HFFc6 (cell line): ENCODE data around the gene SWI5. TPM values are rescaled to one million over a fixed set of nuclear protein-coding genes. Genes with fewer than 3 reads are reported as not detected.

Source experiments
- DNase-seq: peaks from one replicate; pipeline ENCODE4 v3.0.0-alpha.2; 2018
- H3K27ac Mint-ChIP-seq: 2 replicates; pipeline ENCODE4 v1.8.0; 2020; ENCODE audit warnings: mild to moderate bottlenecking, mixed read lengths
- H3K27me3 Mint-ChIP-seq: 2 replicates; pipeline ENCODE4 v1.8.0; 2021; ENCODE audit warnings: mild to moderate bottlenecking, moderate library complexity, mixed read lengths; ENCODE audit not compliant: insufficient read depth
- H3K36me3 Mint-ChIP-seq: 2 replicates; pipeline ENCODE4 v1.8.0; 2021; ENCODE audit warnings: low read depth, mixed read lengths
- H3K4me1 Mint-ChIP-seq: 2 replicates; pipeline ENCODE4 v1.8.0; 2020; ENCODE audit warnings: low read depth, mixed read lengths
- H3K4me3 Mint-ChIP-seq: 2 replicates; pipeline ENCODE4 v1.8.0; 2020; ENCODE audit warnings: mild to moderate bottlenecking, moderate library complexity, mixed read lengths
- H3K9me3 Mint-ChIP-seq: 2 replicates; pipeline ENCODE4 v1.8.0; 2020; ENCODE audit warnings: mild to moderate bottlenecking, mixed read lengths
- total RNA-seq, 6 experiments: library from RNA; stranded (reverse); fragmentation: NEBNext Ultra II Directional; extraction: Animal tissue kit (Norgen Biotek cat#: 25700); gene quantifications; 2 replicates in 1 of 6; 3 replicates in 5 of 6; pipeline ENCODE4 v1.2.3, GENCODE V29; 2021
- TF ChIP-seq, protein P1 (sequence below): fragments of 200-600 bp; sonication (generic); IDR thresholded peaks from 2 replicates; pipeline ENCODE4 v1.5.0; 2021; ENCODE audit warnings: antibody characterized with exemption, mild to moderate bottlenecking

The SWI5 gene
- total RNA-seq, 6 experiments from 2014 or later: 40.7 to 46.7 (median 41.9) TPM

DNA sequence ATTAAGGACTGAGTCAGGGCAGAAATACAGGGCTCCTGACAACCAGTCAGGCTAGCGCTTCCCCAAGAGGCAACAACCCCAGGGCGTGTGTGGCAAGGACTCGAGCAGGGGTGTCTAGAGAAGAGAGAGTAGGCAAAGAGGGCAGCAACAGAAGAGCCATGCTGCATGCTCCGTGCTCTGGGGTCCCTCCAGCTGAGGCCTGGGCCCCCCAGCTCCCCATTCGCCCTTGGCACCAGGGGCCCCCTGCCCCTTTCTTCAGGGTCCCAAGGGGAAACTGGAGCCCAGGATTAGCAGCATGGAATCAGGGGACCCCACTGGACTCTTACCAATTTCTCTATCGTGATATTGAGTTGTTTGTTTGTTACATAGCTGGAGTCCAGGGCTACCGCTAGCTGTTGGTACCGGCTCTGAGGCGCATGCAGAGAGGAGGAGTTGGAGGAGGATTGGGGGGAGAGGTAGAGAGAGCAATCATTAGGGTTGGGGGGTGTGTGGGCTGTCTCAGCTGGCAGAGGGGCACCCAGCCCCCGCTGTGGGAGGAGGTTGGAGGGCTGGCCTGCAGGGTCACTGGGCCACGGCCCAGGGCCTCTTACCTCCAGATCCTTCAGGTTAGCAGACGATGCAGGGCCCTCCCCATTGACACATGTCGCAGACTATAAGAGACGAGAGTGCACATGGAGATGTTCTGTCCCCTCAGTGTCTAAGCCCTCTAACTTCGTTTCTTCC, 9.0 kb upstream of the SWI5 start:
- peaks cover 44% of the 10 kb centered on the region for H3K36me3 Mint-ChIP-seq
- DNase-seq: no peak
- no peak overlapping the region for H3K4me3 Mint-ChIP-seq
- TF ChIP-seq, protein P1, sequence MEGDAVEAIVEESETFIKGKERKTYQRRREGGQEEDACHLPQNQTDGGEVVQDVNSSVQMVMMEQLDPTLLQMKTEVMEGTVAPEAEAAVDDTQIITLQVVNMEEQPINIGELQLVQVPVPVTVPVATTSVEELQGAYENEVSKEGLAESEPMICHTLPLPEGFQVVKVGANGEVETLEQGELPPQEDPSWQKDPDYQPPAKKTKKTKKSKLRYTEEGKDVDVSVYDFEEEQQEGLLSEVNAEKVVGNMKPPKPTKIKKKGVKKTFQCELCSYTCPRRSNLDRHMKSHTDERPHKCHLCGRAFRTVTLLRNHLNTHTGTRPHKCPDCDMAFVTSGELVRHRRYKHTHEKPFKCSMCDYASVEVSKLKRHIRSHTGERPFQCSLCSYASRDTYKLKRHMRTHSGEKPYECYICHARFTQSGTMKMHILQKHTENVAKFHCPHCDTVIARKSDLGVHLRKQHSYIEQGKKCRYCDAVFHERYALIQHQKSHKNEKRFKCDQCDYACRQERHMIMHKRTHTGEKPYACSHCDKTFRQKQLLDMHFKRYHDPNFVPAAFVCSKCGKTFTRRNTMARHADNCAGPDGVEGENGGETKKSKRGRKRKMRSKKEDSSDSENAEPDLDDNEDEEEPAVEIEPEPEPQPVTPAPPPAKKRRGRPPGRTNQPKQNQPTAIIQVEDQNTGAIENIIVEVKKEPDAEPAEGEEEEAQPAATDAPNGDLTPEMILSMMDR: no peak
- no peaks in the 10 kb centered on the region for H3K9me3 Mint-ChIP-seq
- no peak overlapping the region for H3K27ac Mint-ChIP-seq
- no peaks in the 10 kb centered on the region for H3K4me1 Mint-ChIP-seq
- peaks cover 11% of the 10 kb centered on the region for H3K27me3 Mint-ChIP-seq

GRCh38 chr9:128271112-128271511, 5.0 kb upstream of the SWI5 start:
- TF ChIP-seq, protein P1: no peak
- Mint-ChIP-seq H3K4me1 (peaks cover 18% of the 10 kb centered on the region), H3K36me3 (peaks cover 36% of the 10 kb centered on the region), H3K27me3 (peaks cover 8% of the 10 kb centered on the region), H3K4me3 (no peak overlapping the region), H3K27ac (no peak overlapping the region), H3K9me3 (no peaks in the 10 kb centered on the region)
- no peak for DNase-seq

GRCh38 chr9:128271512-128271911, 4.6 kb upstream of the SWI5 start:
- no peak for DNase-seq
- Mint-ChIP-seq H3K4me1 (peaks cover 18% of the 10 kb centered on the region), H3K27me3 (peaks cover 10% of the 10 kb centered on the region), H3K4me3 (no peak overlapping the region), H3K36me3 (peaks cover 32% of the 10 kb centered on the region), H3K27ac (peak overlapping the region; percentile 45; the same call in 1 of the 2 replicates), H3K9me3 (no peaks in the 10 kb centered on the region)
- TF ChIP-seq, protein P1: no peak

DNA sequence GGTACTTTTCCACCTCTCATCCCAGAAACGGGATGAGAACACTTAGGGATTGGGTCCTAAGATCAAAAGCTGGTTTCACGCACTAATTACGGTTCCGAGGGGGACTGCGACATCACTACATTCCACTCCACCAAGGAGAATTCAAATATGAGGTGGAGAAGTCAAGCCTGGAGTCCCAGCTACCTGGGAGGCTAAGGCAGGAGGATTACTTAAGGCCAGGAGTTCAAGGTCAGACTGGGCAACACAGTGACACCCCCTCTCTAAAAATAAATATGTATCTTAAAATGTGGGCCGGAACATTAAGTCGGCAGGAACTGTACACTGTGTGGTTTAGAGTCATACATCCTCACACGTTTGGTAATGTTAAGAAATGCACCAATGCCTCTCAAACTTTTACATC, 1.8 kb upstream of the SWI5 start:
- H3K4me3 Mint-ChIP-seq: peak overlapping the region; percentile 99
- peak overlapping the region; percentile 58 for H3K27ac Mint-ChIP-seq
- no peaks in the 10 kb centered on the region for H3K9me3 Mint-ChIP-seq
- TF ChIP-seq, protein P1: no peak
- peaks cover 12% of the 10 kb centered on the region for H3K27me3 Mint-ChIP-seq
- H3K4me1 Mint-ChIP-seq: peaks cover 28% of the 10 kb centered on the region
- H3K36me3 Mint-ChIP-seq: peaks cover 28% of the 10 kb centered on the region
- DNase-seq: no peak

GRCh38 chr9:128275198-128276007, 673 bp upstream of the SWI5 start, which contains the start of gene GOLGA2:
TSS of gene GOLGA2 (minus strand) at chr9:128276007. CDS start at chr9:128275976, 31 bp downstream.
- DNase-seq: no peak
- Mint-ChIP-seq H3K27me3 (peaks cover 15% of the 10 kb centered on the region), H3K36me3 (peaks cover 35% of the 10 kb centered on the region), H3K4me3 (peak within 1 kb of the TSS; percentile 99), H3K4me1 (peaks cover 28% of the 10 kb centered on the region), H3K9me3 (no peaks in the 10 kb centered on the region), H3K27ac (peak within 1 kb of the TSS; percentile 94)
- TF ChIP-seq, protein P1: no peak
